Natural killer cell (primary cell): ENCODE measurements around the gene TLL1. TPM values are rescaled to one million over a fixed set of nuclear protein-coding genes. Genes with fewer than 3 reads are reported as not detected.

ENCODE experiments used
- ATAC-seq, 3 donors: fragments of 150-1000 bp in 2 of 3; fragments of 200-7000 bp in 1 of 3; cut with Tn5 transposase; 1 replicate in 1 of 3; 2 replicates in 2 of 3; pipeline ENCODE4 v1.10.0; 2021; ENCODE audit warnings: mild to moderate bottlenecking in 2 of 3, moderate library complexity in 2 of 3
- DNase-seq, 2 donors: peaks; one replicate each; pipeline versions ENCODE4 v3.0.0 to v3.0.0-alpha.2; 2013 to 2021; ENCODE audit warnings: mixed read lengths in 1 of 2
- H3K27ac ChIP-seq: one replicate; pipeline ENCODE4 v1.5.1; 2013; ENCODE audit warnings: mild to moderate bottlenecking, low read length
- H3K27me3 ChIP-seq: one replicate; pipeline ENCODE4 v1.6.1; 2013; ENCODE audit warnings: low read length; ENCODE audit not compliant: control insufficient read depth, insufficient read depth
- H3K36me3 ChIP-seq: one replicate; pipeline ENCODE4 v1.6.1; 2013; ENCODE audit warnings: low read length; ENCODE audit not compliant: control insufficient read depth, insufficient read depth
- H3K4me1 ChIP-seq: one replicate; pipeline ENCODE4 v1.6.1; 2013; ENCODE audit warnings: low read length; ENCODE audit not compliant: control insufficient read depth, insufficient read depth
- H3K4me3 ChIP-seq: one replicate; pipeline ENCODE4 v1.5.1; 2013; ENCODE audit warnings: low read length
- H3K9me3 ChIP-seq: one replicate; pipeline ENCODE4 v1.6.1; 2013; ENCODE audit warnings: low read length; ENCODE audit not compliant: control insufficient read depth, insufficient read depth
- H3K27ac Mint-ChIP-seq, 2 donors: one replicate each; pipeline ENCODE4 v1.8.0; 2022; ENCODE audit warnings: mild to moderate bottlenecking in 2 of 2, mixed read lengths in 2 of 2, moderate library complexity in 1 of 2
- H3K27me3 Mint-ChIP-seq, 2 donors: one replicate each; pipeline ENCODE4 v1.8.0; 2022; ENCODE audit warnings: low read depth in 2 of 2, mixed read lengths in 2 of 2
- H3K36me3 Mint-ChIP-seq: one replicate; pipeline ENCODE4 v1.8.0; 2022; ENCODE audit warnings: mixed read lengths
- H3K4me1 Mint-ChIP-seq, 2 donors: one replicate each; pipeline ENCODE4 v1.8.0; 2022; ENCODE audit warnings: mixed read lengths in 2 of 2
- H3K4me3 Mint-ChIP-seq: one replicate; pipeline ENCODE4 v1.8.0; 2022; ENCODE audit warnings: mild to moderate bottlenecking, moderate library complexity, mixed read lengths
- H3K9me3 Mint-ChIP-seq, 2 donors: one replicate each; pipeline ENCODE4 v1.8.0; 2022; ENCODE audit warnings: mixed read lengths in 2 of 2
- CTCF ChIP-seq: fragments of 200-600 bp; IDR thresholded peaks from one replicate; pipeline ENCODE4 v1.8.0; 2022; ENCODE audit warnings: antibody characterized with exemption
- WGBS: methylation state at CpG from one replicate; pipeline ENCODE4 v1.1.7; 2013; ENCODE audit warnings: missing lambda C conversion rate; ENCODE audit not compliant: insufficient coverage; 5-methylcytosine and 5-hydroxymethylcytosine counted together
- intact Hi-C: fragments of 100-400 bp; cut with micrococcal nuclease; formaldehyde crosslinking; loops from one replicate; pipeline ENCODE4 v1.14.2; 2022
- total RNA-seq, 4 donors: library from RNA; stranded (reverse); fragments of 120-200 nt in 1 of 4; gene quantifications; one replicate each; pipeline versions ENCODE4 v1.2.3 to v1.2.4, GENCODE V29; 2013 to 2022

The TLL1 gene
- total RNA-seq, 3 donors from 2014 or later (not counting 1 experiment from before 2014, with no cell fraction given) = not detected

DNA sequence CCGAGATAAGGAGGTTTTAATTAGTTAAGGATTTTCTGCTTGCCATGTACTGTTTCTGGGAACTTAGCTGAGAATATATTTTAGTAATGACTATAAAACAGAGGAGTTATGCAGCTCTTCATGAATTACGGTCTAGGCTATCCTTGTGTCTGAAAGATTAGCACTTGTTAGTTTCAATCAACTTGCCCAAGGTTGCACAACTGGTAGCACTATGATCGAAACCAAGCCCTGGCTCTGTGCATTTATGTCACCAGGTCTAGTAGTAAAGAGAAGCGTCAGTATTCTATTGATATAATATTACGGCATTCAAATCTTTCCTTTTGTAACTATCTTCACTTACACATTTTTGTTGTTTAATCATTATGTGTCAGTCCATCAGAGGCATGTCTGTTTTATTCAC lies 176.0 kb downstream of the TLL1 start:
- no peaks in the 10 kb centered on the region for H3K36me3 Mint-ChIP-seq
- Histone ChIP-seq H3K4me3 (no peak overlapping the region), H3K9me3 (no peaks in the 10 kb centered on the region), H3K4me1 (no peaks in the 10 kb centered on the region), H3K36me3 (no peaks in the 10 kb centered on the region), H3K27me3 (no peaks in the 10 kb centered on the region), H3K27ac (no peak overlapping the region)
- H3K4me3 Mint-ChIP-seq = no peak overlapping the region
- DNase-seq (no peak), ATAC-seq (no peak)
- H3K27me3 Mint-ChIP-seq = no peaks in the 10 kb centered on the region
- 84% methylated on average over 4 of the region's 5 CpGs for WGBS
- no peak for TF ChIP-seq CTCF
- peaks cover 3 to 5% of the 10 kb centered on the region in 2 donors for H3K9me3 Mint-ChIP-seq
- no peaks in the 10 kb centered on the region for H3K4me1 Mint-ChIP-seq
- H3K27ac Mint-ChIP-seq = no peak overlapping the region
- intact Hi-C loops = no loop called here

DNA sequence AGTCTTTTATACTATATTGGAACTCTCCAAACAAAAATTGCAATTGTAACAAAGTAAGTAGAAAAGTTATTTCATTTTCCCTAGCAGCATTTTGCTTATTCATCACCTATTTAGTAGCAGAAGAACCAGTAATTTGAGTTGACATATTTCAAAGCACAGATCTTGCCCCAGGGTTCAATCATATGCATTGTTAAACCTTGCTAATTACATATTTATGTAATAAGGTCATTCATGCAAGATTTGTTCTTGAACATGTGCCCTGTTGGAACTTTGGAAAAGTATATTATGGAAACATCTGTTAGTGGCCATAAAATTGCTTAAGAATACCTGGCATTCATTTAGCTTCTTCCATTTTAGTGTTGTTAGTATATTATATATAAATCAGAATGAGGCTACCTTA lies 191.7 kb downstream of the TLL1 start:
- no peak overlapping the region for H3K27ac ChIP-seq
- no peak overlapping the region for H3K4me3 ChIP-seq
- Mint-ChIP-seq H3K9me3 (peaks cover 0 to 8% of the 10 kb centered on the region in 2 donors), H3K4me3 (no peak overlapping the region), H3K27me3 (no peaks in the 10 kb centered on the region), H3K4me1 (no peaks in the 10 kb centered on the region), H3K27ac (no peak overlapping the region), H3K36me3 (no peaks in the 10 kb centered on the region)
- intact Hi-C loops = no loop called here
- TF ChIP-seq CTCF = no peak
- DNase-seq (no peak), ATAC-seq (no peak)
- H3K36me3 ChIP-seq = no peaks in the 10 kb centered on the region
- no peaks in the 10 kb centered on the region for H3K27me3 ChIP-seq
- H3K4me1 ChIP-seq = no peaks in the 10 kb centered on the region
- H3K9me3 ChIP-seq = no peaks in the 10 kb centered on the region

DNA sequence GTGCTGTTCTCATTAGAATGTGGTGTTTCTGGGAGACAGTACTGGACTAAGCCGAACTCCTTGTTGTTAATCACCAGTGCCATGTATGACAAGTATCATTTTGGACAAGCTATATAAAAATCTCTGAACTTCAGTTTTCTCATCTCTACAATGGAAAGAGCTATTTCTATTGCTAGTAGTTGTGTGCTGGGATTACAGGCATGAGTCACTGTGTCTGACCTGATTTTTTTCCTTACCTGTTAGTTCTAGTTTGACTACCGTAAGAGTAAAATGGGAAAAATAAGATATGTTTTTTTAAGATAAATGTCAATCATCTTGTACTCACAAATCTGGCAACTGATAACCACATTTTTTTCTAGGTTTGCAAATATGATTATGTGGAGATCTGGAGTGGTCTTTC lies 192.3 kb downstream of the TLL1 start:
- intact Hi-C loops = no loop called here
- H3K27me3 Mint-ChIP-seq = no peaks in the 10 kb centered on the region
- Histone ChIP-seq H3K36me3 (no peaks in the 10 kb centered on the region), H3K27me3 (no peaks in the 10 kb centered on the region), H3K27ac (no peak overlapping the region), H3K9me3 (no peaks in the 10 kb centered on the region), H3K4me1 (no peaks in the 10 kb centered on the region), H3K4me3 (no peak overlapping the region)
- H3K27ac Mint-ChIP-seq = no peak overlapping the region
- TF ChIP-seq CTCF = no peak
- H3K4me3 Mint-ChIP-seq = no peak overlapping the region
- H3K4me1 Mint-ChIP-seq = no peaks in the 10 kb centered on the region
- WGBS = 80% methylated on average over 2 of the region's 2 CpGs
- no peaks in the 10 kb centered on the region for H3K36me3 Mint-ChIP-seq
- peaks cover 0 to 8% of the 10 kb centered on the region in 2 donors for H3K9me3 Mint-ChIP-seq
- ATAC-seq (no peak), DNase-seq (no peak)

- H3K9me3 Mint-ChIP-seq = peaks cover 2 to 3% of the 10 kb centered on the region in 2 donors
- Histone ChIP-seq H3K4me1 (no peaks in the 10 kb centered on the region), H3K36me3 (no peaks in the 10 kb centered on the region), H3K4me3 (no peak overlapping the region), H3K27ac (no peak overlapping the region), H3K9me3 (no peaks in the 10 kb centered on the region), H3K27me3 (no peaks in the 10 kb centered on the region)
- H3K27ac Mint-ChIP-seq = no peak overlapping the region
- intact Hi-C loops = no loop called here
- no peaks in the 10 kb centered on the region for H3K27me3 Mint-ChIP-seq
- no CpG with 5 or more reads among the region's 1 CpG for WGBS
- TF ChIP-seq CTCF = no peak
- H3K36me3 Mint-ChIP-seq = no peaks in the 10 kb centered on the region
- H3K4me3 Mint-ChIP-seq = no peak overlapping the region
- DNase-seq = no peak
- no peak for ATAC-seq
- H3K4me1 Mint-ChIP-seq = no peaks in the 10 kb centered on the region
These were observed 193.9 kb downstream of the TLL1 start for GRCh38 chr4:166066936-166067335.
